ENCODE results near the gene MATN1.

MATN1 gene

DNA sequence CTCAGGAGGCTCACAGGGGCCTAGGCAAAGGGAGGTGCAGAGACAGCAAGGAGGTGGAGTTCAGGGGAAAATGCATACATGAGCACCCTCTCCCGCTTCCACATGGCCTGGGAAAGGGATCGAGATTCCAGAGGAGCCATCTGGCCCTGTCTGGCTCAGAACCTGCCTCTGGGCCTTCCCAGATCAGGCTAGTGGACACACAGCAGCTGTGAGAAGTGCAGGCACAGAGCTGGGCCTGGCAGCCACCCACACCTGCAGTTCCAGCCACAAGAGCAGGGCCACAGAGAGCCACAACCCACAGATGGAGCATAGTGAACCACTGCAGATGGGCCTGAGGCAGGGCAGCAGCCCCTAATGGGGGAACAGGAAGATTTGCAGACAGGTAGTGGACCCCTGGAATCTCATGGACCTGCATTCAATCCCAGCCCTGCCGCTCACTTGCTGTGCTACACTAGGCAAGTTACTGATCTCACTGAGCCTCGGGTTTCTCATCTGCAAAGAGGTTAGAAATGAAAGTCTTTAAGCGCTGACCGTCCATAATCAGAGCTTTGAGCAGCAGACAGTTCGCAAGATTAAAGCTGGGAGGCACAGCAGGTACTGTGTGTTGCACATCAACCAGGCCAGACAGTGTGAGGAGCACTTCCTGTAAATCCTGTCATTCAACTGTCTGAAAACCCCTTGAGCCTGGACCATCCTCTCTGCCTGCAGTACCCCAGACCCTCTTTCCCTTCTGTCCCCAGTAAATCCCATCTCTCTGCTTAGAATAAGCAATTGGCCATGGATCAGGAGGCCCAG lies 58.0 kb downstream of the MATN1 start:
- Mint-ChIP-seq H3K4me3 (no peak overlapping the region), H3K4me1 (no peaks in the 10 kb centered on the region), H3K36me3 (no peaks in the 10 kb centered on the region), H3K9me3 (no peaks in the 10 kb centered on the region), H3K27me3 (peaks cover 5% of the 10 kb centered on the region), H3K27ac (no peak overlapping the region)
- no peak for ATAC-seq (ENCODE audit: low read depth)
- DNase-seq (ENCODE audit: low spot score in 2 of 2), result no peak

DNA sequence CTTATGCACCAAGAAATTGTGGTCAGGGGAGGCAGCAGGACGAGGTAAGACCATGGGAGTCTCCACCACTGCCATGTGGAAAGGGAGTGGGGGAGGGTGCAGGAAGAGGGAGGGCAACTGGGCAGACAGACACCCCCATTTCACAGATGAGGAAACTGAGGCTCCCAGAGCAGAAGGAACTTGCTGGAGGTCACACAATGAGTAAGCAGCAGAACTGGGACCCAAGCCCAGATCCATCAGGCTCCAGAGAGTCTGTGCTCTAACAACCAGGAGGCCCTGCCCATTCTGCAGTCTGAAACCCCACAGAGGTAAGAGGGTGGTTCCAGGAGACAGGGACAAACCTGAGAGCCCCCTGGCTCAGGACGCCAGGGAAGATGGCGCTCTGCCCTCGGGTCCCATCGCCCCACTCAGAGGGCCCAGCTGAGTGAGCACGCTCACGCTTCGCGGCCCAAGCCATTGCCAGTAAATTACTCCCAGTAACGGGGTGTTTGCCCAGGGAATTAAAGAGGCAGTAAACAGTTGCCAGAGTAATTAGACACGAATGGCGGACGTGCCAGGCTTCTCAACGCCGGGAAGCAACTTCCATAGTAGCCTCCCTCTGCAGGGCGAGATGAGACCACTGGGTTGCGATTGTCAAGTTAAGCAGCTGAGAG lies 59.2 kb downstream of the MATN1 start:
- no peaks in the 10 kb centered on the region for H3K4me1 Mint-ChIP-seq
- no peak overlapping the region for H3K4me3 Mint-ChIP-seq
- ATAC-seq (ENCODE audit: low read depth) (no peak), DNase-seq (ENCODE audit: low spot score in 2 of 2) (no peak)
- no peaks in the 10 kb centered on the region for H3K36me3 Mint-ChIP-seq
- H3K27ac Mint-ChIP-seq, result no peak overlapping the region
- no peaks in the 10 kb centered on the region for H3K9me3 Mint-ChIP-seq
- H3K27me3 Mint-ChIP-seq, result peaks cover 4% of the 10 kb centered on the region

DNA sequence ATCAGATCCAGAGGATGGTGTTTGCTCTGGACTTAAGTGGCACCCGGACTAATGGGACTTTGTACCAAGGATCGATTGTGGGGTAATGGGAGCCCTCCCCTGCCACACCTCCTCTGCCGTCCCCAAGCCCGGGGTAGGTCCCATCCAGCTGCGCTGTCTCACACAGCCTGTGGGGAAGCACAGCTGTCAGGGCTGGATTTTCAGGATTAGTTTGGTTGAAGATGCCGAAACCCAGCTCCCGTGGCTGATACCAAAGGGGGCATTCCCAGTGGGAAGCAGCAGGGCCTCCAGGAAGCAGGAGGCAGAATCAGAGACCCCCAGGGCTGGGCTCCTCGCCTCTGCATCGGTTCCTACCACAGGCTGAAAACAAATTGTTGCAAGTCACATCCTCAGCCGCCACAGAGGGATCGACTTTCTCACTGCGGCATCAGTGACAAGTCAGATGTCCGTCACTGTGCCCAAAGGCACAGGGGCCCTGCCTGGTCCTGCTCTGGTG lies 59.7 kb downstream of the MATN1 start:
- no peak overlapping the region for H3K27ac Mint-ChIP-seq
- ATAC-seq (ENCODE audit: low read depth), result no peak
- peaks cover 7% of the 10 kb centered on the region for H3K27me3 Mint-ChIP-seq

DNA sequence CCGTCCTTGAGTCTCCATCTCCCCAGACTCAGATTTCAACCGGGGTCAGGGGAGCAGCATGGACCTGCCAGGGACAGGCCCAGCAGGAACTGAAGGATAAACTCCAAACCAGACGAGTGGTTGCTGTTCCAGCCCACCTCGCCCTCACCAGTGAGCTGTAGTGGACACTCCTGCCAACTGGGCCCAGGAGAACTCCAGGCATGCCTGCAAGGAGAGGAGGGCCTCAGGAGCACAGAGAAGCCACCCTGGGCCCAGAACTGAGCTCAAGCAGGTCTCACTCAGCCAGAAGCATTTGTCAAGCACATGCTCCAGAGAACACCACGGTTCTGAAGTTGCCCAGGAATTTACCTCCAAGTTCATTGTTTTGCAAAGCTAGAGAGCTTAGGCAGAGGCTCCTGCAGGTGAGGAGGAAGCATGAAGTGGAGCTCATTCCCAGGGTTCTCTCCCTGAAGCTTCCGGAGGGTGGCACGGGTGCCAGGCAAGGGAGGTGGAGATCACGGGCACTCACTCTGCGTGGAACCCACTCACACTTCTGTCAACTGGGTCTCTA lies 61.0 kb downstream of the MATN1 start:
- ATAC-seq (ENCODE audit: low read depth), result no peak
- H3K4me3 Mint-ChIP-seq, result no peak overlapping the region
- no peaks in the 10 kb centered on the region for H3K9me3 Mint-ChIP-seq
- no peaks in the 10 kb centered on the region for H3K36me3 Mint-ChIP-seq
- DNase-seq (ENCODE audit: low spot score in 2 of 2), result no peak
- H3K4me1 Mint-ChIP-seq, result no peaks in the 10 kb centered on the region
- H3K27ac Mint-ChIP-seq, result no peak overlapping the region
- H3K27me3 Mint-ChIP-seq, result peaks cover 11% of the 10 kb centered on the region

More for the DNA sequence above, 59.7 kb downstream of the MATN1 start:
- Mint-ChIP-seq H3K4me1 (no peaks in the 10 kb centered on the region), H3K4me3 (no peak overlapping the region), H3K9me3 (no peaks in the 10 kb centered on the region), H3K36me3 (no peaks in the 10 kb centered on the region)
- DNase-seq (ENCODE audit: low spot score in 2 of 2), result no peak

DNA sequence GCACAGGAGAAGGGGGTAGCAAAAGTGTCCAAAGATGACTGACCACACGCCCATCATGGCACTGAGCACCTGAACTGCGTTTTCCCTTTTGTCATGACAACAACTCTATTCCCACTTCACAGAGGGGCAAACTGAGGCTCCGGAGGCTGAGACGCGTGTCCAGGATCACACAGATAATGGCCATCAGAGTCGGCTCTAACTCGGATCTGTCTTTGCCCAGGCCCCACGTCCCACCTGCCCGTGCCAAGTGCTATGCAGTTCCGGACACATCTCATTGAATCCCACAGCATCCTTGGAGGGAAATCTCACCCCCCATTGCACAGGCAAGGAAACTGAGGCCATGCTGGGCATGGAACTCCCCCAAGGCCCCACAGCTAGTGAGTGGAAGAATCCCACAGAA lies 62.1 kb downstream of the MATN1 start:
- Mint-ChIP-seq H3K36me3 (no peaks in the 10 kb centered on the region), H3K27ac (no peak overlapping the region)

More for the DNA sequence above, 62.1 kb downstream of the MATN1 start:
- Mint-ChIP-seq H3K9me3 (no peaks in the 10 kb centered on the region), H3K27me3 (peaks cover 13% of the 10 kb centered on the region), H3K4me3 (no peak overlapping the region), H3K4me1 (no peaks in the 10 kb centered on the region)
- ATAC-seq (ENCODE audit: low read depth) (no peak), DNase-seq (ENCODE audit: low spot score in 2 of 2) (no peak)
